ENCODE results near the gene QRFP.

Gene QRFP

DNA sequence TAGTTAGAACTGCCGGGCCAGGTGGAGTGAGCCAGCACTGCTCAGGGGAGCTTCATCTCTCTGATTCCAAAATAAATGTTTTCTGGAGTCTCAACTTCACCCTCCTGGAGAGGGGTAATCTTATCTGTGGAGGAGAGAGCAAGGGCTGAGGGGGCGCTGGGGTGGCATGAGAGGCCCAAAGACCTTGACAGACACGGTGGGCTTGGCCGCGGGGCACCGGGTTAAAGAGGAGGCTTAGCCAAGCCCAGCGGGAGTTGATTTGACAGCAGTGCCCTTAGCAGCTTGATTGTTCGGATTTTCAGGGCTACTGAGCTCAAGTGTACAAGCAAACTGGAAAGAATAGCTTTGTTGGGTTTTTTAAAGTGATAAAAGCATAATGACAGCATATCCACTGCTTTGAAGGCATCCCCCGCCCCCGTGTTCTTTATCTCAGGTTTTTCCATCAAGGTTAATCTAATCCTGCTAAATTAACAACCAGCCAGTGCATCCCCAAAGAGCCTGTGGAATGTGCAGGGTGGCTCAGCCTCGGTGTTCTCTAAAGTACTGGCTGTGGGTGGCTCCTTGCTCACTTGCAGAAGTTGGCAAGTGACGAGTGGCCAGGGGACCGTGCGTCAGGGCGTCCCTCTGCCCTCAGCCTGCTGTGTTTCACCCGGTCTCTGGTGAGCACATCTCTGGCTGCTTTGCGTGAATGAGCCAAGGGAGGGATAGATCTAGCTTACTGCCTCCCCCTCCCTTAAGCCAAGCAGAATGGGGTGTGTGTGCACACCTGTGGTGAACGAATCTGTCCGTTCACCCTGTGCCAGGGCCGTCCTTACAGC lies 5.5 kb downstream of the QRFP start:
- no peak for DNase-seq (ENCODE audit: low read depth, low spot score)

DNA sequence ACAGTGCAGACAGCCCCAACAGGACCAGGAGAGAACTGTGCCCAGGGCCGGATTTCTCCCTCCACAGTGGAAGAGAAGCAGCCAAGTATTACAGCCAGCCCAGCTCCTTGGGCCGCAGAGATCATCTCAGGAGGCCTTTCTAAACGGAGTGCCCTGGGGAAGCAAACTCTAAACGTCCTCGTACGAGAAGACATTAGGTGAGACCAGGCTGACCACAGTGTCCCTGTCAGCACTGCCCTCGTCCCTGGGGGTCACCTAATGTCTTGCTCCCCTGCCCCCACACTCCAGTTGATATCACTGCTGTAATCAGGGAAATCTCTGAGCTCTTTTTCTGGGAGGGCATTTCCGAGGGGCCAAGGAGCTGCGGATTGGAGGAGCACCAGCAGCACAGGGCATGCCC lies 6.5 kb downstream of the QRFP start:
- no peak for DNase-seq (ENCODE audit: low read depth, low spot score)

DNA sequence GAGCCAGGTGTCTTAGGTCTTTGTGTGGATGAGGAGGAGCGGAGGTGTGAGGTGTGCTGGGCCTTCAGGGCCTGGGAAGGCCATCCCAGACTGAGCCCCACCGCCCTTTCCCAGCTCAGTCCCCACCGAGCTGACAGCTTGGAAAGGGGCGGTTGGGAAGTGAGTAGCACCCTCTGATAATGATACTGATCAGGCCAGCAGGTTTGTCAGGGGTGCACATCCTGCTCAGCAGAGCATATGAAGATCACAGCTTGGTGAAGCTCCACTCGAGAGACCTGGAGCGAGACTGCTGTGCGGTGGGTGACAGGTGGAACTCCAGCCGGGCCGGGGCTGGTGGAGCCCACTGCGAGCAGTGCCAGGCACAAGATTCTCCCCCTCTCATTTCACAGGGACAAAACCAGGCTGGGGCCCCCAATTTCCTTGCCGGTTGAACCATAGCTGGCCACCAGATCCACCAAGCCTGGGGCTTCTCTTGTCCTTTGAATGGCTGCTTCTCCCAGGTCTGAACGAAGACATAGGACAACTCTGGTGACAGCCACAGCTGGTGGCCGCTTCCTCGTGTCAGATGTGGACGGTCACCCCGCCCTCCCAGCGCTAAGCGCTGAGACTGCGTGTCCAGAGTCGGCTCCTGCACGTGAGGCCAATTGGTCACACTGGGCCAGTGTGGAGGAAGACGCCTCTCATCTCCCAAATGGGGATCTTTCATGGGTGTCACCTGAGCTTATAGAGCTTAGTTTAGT lies 8.3 kb downstream of the QRFP start:
- no peak for DNase-seq (ENCODE audit: low read depth, low spot score)

DNA sequence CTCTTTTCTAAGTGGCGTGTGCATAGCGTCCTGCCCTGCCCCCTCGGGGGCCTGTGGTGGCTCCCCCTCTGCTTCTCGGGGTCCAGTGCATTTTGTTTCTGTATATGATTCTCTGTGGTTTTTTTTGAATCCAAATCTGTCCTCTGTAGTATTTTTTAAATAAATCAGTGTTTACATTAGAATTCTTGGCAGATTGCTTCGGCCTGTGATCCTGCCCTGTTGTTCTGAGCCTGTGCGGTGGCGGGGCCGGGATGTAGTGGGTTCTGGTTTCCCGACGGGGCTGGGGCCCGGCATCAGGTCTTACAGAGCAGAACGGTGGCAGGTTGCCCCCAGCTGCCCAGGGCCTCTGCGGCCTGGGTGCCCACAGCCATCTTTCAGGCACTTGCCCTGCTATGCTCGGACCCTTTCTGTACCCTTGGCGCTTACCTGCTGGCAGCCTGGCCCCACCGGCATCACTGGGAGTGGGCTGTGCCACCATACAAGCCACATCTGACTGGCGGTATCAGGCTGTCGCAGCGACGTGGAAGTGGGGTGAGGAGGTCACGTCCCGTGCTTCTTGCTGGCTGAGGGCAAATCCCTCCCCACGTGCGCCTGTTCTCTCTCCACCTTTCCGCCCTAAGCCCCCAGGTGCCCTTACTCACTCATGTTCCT lies 9.0 kb downstream of the QRFP start:
- DNase-seq (ENCODE audit: low read depth, low spot score): no peak

DNA sequence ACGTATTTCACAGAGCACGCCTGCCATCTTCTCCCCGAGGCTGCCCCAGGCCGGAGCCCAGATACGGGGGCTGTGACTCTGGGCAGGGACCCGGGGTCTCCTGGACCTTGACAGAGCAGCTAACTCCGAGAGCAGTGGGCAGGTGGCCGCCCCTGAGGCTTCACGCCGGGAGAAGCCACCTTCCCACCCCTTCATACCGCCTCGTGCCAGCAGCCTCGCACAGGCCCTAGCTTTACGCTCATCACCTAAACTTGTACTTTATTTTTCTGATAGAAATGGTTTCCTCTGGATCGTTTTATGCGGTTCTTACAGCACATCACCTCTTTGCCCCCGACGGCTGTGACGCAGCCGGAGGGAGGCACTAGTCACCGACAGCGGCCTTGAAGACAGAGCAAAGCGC lies 9.6 kb downstream of the QRFP start:
- no peak for DNase-seq (ENCODE audit: low read depth, low spot score)

DNA sequence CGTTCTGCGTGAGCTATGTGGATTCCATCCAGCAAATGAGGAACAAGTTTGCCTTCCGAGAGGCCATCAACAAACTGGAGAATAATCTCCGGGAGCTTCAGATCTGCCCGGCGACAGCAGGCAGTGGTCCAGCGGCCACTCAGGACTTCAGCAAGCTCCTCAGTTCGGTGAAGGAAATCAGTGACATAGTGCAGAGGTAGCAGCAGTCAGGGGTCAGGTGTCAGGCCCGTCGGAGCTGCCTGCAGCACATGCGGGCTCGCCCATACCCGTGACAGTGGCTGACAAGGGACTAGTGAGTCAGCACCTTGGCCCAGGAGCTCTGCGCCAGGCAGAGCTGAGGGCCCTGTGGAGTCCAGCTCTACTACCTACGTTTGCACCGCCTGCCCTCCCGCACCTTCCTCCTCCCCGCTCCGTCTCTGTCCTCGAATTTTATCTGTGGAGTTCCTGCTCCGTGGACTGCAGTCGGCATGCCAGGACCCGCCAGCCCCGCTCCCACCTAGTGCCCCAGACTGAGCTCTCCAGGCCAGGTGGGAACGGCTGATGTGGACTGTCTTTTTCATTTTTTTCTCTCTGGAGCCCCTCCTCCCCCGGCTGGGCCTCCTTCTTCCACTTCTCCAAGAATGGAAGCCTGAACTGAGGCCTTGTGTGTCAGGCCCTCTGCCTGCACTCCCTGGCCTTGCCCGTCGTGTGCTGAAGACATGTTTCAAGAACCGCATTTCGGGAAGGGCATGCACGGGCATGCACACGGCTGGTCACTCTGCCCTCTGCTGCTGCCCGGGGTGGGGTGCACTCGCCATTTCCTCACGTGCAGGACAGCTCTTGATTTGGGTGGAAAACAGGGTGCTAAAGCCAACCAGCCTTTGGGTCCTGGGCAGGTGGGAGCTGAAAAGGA lies 10.9 kb downstream of the QRFP start:
- DNase-seq (ENCODE audit: low read depth, low spot score): no peak

DNA sequence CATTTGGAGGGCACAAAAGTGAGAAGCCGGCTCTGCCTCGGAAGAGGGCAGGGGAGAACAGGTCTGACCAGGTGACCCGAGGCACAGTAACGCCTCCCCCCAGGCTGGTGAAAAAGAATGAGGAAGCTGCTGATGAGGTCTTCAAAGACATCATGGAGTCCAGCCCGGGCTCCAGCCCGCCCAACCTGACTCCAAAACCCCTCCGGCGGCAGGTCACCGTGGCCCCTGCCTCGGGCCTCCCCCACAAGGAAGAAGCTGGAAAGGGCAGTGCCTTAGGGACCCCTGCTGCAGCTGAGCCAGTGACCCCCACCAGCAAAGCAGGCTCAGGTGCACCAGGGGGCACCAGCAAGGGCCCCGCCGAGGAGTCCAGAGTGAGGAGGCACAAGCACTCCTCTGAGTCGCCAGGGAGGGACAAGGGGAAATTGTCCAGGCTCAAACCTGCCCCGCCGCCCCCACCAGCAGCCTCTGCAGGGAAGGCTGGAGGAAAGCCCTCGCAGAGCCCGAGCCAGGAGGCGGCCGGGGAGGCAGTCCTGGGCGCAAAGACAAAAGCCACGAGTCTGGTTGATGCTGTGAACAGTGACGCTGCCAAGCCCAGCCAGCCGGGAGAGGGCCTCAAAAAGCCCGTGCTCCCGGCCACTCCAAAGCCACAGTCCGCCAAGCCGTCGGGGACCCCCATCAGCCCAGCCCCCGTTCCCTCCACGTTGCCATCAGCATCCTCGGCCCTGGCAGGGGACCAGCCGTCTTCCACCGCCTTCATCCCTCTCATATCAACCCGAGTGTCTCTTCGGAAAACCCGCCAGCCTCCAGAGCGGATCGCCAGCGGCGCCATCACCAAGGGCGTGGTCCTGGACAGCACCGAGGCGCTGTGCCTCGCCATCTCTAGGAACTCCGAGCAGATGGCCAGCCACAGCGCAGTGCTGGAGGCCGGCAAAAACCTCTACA lies 11.8 kb downstream of the QRFP start:
- no peak for DNase-seq (ENCODE audit: low read depth, low spot score)

DNA sequence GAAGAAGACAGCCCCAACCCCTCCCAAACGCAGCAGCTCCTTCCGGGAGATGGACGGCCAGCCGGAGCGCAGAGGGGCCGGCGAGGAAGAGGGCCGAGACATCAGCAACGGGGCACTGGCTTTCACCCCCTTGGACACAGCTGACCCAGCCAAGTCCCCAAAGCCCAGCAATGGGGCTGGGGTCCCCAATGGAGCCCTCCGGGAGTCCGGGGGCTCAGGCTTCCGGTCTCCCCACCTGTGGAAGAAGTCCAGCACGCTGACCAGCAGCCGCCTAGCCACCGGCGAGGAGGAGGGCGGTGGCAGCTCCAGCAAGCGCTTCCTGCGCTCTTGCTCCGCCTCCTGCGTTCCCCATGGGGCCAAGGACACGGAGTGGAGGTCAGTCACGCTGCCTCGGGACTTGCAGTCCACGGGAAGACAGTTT lies 12.5 kb downstream of the QRFP start:
- no peak for DNase-seq (ENCODE audit: low read depth, low spot score)

DNA sequence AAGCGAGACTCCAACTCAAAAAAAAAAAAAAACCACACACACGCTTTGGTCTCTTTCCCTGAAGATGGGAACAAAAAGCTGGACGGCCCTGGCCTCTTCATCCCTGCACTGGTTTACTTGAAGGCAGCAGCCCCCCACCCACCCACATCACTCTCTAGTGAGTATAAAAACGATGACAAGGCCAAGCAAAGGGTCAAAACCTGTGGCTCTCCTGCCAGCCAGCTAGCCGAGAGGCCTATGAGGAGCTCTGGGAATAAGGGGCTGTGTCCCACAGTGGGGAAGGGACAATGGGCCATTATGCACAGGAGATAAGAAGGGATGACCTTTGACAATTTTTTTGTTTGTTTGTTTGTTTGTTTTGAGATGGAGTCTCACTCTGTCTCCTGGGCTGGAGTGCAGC lies 13.1 kb downstream of the QRFP start:
- no peak for DNase-seq (ENCODE audit: low read depth, low spot score)

DNA sequence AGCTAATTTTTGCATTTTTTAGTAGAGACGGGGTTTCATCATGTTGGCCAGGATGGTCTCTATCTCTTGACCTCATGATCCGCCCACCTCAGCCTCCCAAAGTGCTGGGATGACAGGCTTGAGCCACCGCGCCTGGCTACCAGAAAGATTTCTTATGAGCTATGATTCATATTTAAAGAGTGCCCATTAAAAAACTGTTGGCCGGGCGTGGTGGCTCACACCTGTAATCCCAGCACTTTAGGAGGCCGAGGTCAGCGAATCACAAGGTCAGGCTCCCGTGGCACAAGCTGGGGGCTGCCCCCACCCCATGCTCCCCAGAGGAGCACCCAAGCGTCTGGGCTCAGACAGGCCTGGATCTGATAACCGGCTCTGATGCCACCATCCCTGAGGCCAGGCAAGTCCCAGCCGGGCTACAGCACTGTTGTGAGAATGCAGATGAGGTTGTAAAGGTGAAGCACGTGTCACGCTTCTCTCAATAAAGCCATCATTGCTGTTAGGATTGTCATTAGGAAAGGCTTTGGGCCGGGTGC lies 13.9 kb downstream of the QRFP start:
- DNase-seq (ENCODE audit: low read depth, low spot score): no peak

DNA sequence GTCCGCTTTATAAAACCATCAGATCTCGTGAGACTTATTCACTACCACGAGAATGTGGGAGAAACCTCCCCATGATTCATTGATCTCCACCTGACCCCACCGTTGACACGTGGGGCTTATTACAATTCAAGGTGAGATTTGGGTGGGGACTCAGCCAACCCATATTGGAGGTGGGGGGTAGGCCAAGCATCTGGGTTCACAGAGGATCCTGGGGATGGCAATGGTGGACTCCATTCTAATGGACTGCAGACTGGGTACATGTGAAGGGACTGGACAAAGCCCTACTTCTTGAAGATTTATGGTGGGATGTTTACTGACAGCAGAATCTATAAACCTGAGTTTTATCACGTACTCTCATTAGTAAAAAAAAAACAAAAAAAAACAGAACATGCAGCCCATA lies 15.1 kb downstream of the QRFP start:
- no peak for DNase-seq (ENCODE audit: low read depth, low spot score)

DNA sequence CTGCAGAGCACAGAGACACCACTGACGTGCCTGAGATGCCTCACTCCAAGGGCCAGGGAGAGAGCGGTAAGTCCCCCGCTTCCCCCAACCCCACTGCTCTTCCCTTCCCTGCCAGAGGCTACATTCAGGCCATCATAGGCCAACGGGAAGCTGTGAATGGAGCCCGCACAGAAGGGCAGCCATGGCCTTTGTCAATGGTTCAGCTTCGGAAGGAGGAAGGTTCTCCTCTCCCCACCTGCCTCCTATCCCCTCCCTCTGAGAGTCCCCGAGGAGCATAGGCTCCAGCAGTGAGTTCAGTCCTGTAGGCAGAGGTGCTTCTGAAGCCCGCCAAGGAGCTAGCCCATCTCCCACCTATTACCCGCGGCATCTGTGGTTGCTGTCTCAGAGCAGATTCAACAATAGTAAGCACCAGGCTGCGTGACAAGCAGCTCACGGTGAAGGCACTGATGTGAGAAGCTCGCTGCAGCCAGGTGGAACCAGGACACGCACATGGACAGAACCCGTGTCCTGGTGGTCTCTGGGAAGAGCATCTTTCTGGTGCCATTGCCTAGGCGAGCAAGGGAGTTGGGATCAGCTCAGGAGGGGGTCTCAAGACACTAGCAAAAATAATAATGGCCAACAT lies 15.9 kb downstream of the QRFP start:
- DNase-seq (ENCODE audit: low read depth, low spot score): no peak

DNA sequence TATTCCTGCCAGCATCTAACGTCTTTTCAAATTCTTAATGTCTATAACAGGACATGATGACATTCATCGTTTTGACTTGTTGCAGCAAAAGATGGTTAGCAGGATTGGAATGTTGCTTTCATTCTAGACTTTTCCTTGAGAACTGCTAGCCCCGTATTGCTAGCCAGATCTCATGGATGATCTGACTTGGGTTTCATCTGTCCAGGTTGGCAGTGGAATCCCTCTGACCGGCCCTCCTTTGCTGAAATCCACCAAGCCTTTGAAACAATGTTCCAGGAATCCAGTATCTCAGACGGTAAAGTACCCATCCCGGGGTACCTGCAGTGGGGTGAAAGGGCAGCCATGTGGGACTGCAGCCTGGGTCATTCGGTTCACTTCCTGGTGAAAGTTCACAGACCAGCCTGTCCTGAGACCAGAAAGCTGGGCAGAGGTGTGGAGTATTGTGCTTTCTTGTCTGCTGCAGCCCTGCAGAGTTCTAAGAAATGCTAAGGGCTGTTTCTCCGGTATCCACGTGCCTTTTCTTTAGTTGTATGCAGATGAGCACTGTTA lies 16.7 kb downstream of the QRFP start:
- no peak for DNase-seq (ENCODE audit: low read depth, low spot score)

DNA sequence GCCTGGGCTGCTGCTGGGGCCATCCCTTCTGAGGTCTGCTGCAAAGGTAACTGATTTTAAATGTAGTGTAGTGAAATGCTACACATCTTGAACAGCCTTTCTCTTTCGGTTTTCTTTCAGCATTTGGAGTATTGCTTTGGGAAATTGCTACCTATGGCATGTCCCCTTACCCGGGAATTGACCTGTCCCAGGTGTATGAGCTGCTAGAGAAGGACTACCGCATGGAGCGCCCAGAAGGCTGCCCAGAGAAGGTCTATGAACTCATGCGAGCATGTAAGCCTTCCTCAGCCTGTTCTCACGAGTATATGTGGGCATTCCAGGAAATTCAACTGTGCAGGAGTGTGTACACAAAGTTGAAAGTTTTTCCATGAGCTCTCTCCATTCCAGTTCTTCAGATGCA lies 18.3 kb downstream of the QRFP start:
- no peak for DNase-seq (ENCODE audit: low read depth, low spot score)

DNA sequence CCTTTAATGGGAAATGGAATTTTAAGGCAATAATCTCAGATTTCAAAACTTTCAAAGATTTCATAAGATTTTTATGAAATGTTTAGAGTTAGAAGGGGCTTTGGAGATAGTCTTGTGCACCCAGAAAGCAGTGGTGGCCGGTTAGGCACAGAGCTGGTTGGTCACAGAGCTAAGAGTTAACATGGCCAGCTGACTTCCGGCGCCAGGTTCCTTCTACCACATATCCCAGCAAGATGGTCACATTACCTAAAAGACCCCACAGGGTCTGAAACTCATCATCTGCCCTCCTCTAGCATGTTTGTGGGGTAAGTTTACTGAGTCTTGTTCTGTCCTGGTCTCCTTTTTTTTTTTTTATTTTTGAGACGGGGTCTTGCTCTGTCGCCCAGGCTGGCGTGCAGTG lies 19.3 kb downstream of the QRFP start:
- no peak for DNase-seq (ENCODE audit: low read depth, low spot score)

DNA sequence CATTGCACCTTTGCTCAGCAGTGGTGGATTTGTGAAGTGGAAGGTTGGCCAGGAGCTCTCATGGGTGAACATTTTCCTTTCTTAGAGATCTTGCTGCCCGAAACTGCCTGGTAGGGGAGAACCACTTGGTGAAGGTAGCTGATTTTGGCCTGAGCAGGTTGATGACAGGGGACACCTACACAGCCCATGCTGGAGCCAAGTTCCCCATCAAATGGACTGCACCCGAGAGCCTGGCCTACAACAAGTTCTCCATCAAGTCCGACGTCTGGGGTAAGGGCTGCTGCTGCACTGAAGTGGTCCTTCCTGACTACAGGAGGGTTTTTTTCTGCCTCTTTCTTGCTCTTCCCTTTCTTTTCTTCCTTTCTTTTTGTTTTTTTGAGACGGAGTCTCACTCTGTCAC lies 21.8 kb downstream of the QRFP start:
- no peak for DNase-seq (ENCODE audit: low read depth, low spot score)

DNA sequence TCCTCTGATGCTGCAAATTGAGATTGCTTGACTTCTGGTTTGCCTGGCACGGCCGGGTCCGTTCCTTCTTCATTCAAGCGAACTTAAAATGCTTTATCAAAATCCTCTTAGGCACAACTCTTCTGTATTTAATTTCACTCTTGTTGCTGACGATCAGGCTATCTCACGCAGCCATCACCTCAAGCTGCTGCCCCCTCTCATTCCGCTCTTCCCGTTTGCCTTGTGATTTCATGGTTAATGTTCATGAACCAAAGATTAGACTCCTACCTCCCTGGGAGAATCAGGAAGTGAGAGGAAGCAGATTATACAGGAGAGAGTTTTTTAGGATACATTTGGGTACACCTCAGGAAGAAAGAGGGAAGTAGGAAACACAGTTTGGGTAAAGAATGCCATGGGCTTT lies 22.6 kb downstream of the QRFP start:
- no peak for DNase-seq (ENCODE audit: low read depth, low spot score)

DNA sequence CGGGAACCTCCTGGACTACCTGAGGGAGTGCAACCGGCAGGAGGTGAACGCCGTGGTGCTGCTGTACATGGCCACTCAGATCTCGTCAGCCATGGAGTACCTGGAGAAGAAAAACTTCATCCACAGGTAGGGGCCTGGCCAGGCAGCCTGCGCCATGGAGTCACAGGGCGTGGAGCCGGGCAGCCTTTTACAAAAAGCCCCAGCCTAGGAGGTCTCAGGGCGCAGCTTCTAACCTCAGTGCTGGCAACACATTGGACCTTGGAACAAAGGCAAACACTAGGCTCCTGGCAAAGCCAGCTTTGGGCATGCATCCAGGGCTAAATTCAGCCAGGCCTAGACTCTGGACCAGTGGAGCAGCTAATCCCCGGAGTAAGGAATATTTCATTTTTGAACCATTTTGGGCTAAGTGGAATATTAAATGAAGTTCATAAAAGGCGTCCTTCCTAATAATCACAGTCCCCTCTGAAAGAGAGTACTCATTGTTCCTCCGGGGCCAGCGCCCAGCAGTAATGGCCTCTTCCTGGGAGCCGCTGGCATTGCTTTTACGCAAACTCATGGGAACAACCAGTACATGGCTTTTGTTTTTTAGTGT lies 23.6 kb downstream of the QRFP start:
- DNase-seq (ENCODE audit: low read depth, low spot score): no peak

DNA sequence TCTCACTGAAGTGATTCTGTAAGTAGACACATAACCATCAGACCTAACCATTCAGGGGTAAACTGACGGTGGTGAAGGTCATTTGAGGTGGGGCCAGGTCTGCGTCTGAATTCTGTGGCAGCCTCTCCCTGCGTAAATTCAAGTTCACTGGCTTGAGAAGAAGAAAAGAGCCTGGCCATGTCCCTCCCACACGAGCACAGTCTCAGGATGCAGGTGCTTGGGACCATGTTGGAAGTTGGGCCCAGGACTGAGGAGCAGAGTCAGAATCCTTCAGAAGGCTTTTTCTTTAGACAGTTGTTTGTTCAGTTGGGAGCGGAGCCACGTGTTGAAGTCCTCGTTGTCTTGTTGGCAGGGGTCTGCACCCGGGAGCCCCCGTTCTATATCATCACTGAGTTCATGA lies 24.1 kb downstream of the QRFP start:
- no peak for DNase-seq (ENCODE audit: low read depth, low spot score)

Measured in activated CD4-positive, CD25-positive, alpha-beta regulatory T cell treated with anti-CD3 and anti-CD28 coated beads, Interleukin-2, amount 50 U/mL, for 16 hours (primary cell).